HG03460 (cell line): ENCODE results near the gene MAGI1.
"Not testable (repeated sequence)": the region's sequence is repeated elsewhere in the genome, so short reads cannot be mapped to it uniquely, and the experiment has no call there.

ENCODE experiments used
- ATAC-seq: cut with Tn5 transposase; IDR thresholded peaks from one replicate; pipeline ENCODE4 v1.9.1; 2021; ENCODE audit not compliant: unreplicated experiment

MAGI1 gene

DNA sequence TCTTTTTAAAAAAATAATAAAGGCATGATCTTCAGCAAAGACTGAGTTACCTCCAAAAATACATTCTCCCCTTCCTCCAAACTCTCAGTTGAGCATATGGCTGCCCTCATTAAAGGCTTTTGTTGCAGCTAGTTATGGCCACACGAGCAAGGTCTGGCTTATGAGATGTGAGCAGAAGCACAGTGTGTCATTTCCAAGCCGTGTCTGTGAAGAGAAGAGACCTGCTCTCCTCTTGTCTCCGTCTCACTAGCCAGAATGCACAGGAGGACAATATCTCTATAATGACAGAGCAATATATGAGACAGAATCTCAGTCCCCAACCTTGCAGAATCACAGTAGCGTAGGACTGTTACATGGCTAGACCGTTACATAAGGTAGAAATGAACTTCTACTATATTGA, 152.3 kb downstream of the MAGI1 start:
- no peak for ATAC-seq

DNA sequence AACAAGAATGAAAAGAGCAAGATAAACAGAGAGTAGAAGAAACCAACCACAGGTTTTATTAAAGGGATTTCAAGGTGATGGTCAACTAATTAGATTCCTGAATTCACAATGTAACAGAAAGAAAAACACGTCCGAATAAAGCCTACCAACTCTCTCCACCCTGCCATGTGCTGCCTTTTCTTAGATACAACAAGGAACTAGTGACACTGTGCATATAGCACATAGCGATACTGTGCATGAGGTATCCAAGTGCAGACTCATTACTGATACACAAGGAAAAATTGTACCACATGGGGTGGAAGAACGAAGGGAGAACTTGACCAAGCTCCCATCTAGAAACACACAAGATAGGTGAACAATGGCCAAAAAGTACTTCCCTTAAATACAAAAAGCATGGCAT, 154.6 kb downstream of the MAGI1 start:
- ATAC-seq, result no peak

DNA sequence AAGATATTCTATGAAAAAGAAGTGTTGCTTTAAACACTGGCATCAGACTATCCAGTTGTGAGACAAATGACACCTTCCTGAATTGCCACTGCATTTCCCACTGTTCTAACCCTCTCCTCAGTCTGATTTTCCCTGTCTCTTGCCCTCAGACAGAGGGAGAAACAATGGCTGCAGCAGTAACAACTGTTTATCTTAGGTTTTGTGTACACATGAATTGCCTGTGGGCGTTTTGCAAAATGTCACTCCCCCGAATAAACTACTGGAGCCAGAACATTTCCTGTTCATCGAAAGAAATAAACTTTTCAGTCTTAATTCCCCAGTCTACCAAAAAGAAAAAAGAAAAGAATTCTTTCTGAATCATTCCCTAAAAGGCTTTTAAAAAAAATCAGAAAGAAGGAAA, 155.1 kb downstream of the MAGI1 start:
- ATAC-seq, result no peak

DNA sequence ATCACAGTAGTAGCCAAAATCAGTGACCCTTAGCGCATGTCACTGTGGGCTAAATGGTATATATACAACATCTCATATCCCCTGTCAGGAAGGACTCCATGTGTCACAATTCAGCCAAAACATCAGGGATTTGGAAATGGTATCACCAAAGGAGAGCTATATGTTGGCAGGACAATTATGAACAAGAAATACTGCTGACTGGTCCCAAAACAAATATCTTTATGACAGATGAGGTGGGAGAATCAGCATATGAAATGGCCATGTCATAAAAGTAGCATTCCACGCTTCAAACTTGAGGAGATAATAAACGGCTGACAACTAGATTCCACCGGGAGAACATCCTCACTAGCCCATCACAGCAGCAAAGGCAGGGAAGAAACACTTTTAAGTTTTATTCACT, 158.4 kb downstream of the MAGI1 start:
- ATAC-seq, result no peak

DNA sequence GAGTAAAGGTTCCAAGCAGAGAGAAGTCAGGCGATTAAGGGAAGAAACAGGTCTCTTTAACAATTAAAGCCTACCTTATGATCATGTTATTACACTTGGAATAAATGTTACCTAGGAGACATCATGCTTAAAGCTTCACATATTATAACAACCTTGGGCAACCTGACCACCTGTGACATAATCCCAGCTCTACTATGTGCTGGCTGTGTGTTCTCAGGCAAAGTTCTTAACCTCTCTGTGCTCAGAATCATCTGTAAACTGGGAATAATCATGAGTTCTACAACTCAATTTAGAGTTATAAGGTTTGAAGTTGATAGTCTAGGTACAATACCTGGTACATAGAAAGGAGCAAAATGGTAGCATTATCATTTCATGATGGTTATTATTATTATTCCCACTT, 159.3 kb downstream of the MAGI1 start:
- no peak for ATAC-seq

DNA sequence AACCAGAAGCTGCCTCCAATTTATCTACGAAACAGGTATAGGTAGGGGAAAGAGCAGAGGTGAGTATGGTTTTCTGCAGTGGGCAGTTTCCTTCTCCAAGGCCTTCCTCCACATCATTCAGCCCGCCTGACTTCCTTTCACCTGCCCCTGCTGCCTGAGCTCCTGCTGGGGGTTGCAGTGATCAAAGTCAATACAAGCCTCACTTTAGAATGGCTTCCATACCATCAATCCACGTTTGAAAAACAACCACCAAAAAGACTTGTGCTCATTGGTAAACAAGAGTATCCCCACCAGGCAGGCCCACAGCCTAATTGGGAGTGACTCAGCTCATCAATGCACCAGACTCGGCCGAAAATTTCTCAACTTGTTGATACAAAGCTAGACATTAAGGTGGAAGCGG, 159.9 kb downstream of the MAGI1 start:
- ATAC-seq, result no peak

DNA sequence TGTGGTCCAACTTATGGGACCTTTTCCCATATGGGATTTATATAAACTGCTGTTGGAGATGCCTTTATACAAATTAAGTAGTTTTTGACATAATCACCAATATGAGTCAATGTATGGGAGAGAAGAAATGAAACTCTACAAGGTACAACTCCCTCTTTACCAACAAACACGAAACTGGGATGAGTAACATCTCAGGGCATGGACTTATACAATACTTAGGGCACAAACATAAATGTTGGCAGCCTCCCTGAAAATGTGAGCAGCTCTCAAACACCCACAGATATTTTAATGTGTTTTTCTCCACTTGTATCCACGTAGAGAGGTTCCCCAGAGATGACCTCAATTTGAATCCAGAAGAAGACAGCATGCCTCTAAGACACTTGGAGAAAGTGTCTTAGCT, 161.6 kb downstream of the MAGI1 start:
- ATAC-seq, result no peak

DNA sequence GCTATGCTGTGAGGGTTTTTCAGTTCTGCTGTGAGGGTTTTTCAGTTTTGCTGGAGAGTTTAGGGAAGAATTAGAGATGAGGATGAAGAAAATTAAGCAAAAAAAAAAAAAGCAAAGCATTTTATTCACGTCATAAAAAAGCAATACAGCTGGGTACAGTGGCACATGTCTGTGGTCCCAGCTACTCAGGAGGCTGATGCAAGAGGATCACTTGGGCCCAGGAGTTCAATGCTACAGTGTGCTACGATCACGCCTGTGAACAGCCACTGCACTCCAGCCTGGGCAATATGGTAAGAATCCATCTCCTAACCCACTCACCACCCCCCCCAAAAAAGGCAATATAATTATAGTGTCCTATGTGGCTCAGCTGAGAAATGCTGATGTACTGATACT, 162.7 kb downstream of the MAGI1 start:
- no peak for ATAC-seq

DNA sequence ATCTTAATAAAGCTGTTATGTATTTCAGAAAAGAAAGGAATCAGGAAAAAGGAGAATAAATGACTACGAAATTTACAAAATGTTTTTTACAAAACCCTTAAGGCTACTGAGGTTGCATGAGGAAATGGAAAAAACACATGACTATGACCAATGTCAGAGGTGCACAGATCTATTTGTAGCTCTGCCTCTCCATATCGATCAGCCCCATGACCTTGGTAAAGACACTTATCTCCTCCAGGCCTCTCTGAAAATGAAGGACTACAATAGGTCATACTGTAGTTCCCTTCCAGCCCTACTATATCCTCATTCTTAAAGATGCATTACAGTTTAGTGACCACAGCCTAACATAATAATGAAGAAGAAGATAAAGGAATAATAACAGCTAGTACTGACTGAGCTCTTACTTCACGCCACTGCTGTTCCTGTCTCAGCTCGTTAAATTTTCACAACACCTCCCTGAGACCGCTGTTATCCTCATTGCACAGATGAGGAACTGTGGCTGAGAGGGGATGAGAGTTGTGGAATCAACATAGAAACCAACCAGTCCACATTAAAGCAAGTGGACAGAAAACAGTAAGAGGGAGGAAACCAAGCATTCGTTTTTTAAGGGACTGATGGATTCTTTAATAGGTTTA, 163.2 kb downstream of the MAGI1 start:
- no peak for ATAC-seq

DNA sequence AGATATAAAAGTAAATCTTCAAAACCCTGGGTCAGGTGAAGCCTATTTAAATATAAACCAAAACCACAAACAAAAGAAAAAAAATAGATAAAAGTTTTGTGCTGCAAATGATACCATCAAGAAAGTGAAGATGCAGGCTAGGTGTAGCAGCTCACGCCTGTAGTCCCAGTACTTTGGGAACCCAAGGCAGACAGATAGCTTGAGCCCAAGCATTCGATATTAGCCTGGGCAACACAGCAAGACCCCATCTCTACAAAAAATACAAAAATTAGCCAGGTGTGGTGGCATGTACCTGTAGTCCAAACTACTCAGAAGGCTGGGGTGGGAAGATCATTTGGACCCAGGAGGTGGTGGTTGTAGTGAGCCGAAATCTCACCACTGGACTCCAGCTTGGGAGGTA, 164.8 kb downstream of the MAGI1 start:
- no peak for ATAC-seq

DNA sequence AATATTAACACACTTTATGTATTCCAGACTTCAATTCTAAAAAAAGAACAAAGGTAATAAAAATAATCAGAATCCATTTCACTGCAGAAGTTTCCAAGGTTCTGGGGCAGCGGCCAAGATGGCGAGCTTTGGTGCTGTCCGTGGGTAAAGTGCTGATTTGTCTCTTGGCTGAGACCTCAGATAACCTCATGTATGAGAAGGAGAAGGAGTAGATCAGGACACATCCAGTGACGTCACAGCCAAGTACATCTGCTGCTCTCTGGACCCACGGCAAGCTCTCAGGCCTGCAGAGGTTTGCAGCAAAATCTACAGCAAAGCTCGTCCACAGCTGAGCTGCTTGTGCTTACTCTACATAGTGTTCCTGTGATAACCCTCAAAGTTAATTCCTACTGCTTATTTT, 165.7 kb downstream of the MAGI1 start:
- ATAC-seq, result no peak

DNA sequence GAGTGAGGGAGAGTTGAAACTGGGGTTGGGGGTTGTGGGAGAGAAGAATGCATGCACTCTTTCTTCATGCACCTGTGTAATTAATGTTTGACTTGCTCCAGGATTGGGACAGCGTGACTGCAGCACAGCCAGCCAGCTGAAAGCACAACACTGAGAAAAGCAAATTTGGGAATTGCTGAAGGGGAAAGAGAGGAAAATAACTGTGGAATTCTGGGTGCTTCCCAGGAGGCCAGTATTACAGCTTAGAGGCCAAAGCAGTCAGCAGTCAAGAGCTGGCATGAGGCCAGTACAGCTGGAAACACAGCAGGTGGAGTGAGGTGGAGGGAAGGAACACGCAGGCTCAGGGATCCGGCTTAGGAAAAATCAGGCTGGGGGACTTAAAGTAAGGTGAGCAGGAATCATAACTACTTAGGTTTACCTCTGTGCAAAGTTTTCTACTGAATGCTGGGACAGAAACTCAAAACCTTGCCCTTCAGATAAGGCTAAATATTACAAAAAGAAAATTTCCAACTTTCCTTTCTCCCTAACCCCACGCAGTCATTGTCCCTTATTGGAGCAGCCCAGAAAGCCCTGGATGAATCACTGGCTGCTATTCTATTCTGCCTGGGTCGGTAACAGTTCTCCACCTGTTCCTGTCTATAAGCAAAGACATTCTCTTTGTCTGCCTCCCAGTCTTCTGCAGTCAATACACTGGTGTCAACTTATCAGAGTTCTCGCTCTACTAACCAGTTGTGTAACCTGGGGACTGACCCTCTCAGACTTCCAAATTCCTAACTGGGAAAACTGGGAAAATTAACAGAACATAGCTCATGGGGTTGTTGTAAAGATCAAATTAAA, 167.2 kb downstream of the MAGI1 start:
- no peak for ATAC-seq

DNA sequence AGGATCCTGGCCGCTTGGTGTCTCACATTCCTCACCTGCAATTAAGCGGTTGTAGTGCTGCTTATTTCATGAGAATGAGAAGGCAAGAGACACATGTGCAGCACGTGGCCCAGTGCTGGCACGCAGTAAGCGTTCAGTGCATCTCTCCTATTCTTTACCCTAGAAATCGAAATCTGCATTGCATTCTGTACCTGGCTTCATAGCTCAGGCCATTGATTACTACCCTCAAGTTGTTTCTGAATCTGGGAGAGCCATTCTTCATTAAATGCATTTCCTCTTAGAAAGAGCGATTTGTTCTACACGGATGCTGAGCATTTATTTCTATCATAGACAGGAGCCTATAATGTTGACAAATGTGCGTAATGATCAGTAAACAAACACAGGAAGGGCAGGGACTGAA, 168.9 kb downstream of the MAGI1 start:
- ATAC-seq, result no peak

DNA sequence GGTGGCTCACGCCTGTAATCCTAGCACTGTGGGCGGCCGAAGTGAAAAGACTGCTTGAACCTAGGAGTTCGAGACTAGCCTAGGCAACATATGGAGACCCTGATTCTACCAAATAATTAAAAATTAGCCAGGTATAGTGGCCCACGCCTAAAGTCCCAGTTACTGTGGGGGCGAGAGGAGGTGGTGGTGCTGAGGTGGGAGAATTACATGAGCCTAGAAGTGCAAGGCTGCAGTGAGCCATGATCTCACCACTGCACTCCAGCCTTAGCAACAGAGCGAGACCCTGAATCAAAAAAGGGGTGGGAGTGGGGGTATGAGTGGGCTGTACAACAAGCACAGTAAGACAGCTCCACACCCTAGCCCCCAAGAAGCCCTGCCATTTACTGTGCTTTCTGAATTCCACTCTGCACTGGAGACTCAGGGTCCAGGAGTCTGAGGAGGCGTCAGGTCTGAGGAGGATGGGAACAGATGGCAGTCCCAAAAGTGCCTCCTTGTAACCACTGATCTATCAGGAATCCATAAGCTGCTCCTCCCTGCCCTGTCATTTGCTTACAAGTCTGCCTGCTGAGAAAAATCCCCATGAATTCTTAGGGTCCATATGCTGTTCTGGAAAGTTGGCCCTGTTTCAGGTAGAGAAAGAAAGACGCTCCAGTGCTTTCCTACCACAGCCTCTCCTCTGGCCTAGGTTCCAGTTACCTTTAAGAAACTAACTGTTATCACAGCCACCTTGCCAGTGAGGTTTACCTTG, 171.1 kb downstream of the MAGI1 start:
- ATAC-seq, result no peak

DNA sequence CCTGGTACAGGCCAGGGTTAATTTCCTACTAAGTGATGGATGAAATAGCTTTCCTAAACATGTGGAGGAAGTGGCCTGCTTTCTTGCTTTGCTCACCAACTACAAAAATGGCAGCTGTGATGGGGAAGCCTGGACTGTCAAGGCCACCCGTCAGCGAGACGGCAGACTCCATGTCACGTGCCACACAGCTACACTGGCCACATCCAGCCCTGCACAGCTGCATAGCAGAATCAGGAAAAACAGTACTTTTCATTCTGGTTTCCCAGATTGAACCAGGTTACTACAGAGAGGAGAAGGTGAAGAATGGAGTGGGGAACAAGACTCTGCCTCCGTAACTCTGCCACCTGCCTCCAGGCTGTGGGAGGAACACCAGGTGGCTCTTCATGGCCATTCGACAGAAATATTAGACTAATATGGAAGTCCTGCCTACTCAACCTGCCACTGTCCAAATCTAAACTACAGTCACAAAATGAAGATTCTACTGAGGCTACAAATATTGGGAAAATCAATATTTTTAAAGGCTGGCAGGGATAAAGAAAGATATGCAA, 174.3 kb downstream of the MAGI1 start:
- ATAC-seq, result no peak

DNA sequence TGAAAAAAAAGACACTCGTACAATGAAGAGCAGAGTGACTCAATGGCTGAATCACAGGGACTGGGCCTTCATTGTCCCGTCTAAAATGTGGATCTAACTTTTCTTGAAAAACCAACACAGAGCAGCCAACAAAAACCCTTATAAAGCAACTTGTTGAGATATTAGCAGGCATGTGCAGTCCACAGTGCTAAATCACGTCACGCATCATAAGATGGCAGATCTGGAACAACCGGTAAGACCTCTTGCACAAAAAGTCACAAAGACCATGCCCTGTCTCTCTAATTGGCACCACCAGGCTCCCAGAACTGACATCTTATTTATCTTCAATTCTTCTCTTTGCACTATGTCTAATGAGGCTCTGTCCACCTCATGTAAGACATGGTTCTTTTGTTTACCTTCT, 177.0 kb downstream of the MAGI1 start:
- no peak for ATAC-seq

DNA sequence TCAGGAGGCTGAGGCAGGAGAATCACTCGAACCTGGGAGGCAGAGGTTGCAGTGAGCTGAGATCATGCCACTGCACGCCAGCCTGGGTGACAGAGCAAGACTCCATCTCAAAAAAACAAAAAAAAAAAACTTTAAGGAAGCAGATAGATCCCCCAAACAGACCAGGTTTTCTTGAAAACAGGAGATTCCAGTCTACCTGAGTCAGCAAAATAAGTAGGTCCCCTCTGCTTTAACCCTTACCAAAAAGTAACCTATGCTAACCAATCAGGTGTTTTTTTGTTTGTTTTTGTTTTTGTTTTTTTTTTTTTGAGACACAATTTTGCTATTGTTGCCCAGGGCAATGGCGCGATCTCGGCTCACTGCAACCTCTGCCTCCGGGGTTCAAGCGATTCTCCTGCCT, 179.1 kb downstream of the MAGI1 start:
- ATAC-seq, result not testable (repeated sequence)

DNA sequence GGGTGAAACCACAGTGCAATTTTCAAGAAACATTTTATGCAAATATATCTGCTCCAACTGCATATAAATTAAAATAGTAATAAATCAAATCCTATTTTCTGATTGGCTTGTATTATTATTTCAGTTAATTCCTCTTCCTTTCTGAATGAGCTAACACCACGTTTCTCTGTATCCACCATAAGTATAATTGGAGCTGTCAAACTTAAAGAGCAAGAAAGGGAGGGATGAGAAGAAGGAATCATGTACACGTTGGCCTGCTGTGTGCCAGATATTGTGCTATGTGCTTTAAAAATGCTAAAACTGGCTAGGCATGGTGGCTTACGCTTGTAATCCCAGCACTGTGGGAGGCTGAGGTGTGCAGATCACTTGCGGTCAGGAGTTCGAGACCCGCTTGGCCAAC, 180.0 kb downstream of the MAGI1 start:
- no peak for ATAC-seq

DNA sequence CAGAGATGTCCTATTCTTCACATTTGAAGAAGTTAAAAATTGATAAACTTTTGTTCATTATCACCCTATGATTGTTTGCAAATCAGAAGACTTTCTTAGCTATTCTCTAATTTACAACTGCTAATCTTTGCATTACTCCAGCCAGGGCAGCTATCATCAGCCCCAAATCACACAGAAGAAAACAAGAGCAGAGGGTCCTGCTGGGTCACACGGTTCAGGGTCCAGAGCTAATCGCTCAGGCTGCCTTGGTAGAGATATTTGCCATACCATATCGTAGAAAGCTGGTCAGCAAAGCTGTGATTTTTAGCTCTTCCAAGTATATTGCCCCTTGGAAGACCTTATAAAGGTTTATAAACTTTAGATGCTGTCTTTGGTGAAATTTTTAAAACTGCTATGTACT, 181.4 kb downstream of the MAGI1 start:
- no peak for ATAC-seq

DNA sequence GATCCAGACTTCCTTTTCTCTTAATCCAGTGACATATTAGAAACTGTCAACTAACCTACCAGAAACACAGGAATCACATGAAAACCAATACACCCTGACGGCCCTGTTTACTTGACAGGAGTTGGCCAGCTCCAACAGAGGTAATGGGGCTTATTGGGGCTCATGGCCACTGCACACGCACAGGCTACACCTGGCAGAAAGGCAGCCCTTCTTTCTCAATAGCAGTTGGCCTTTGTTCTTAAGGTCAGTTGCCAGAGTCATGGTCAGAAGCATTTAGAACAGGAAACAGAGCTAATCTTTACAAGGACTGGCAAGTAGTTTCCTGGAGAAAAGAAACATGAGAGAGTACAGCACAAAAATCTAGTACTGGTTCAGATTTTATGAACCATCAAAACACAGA, 181.8 kb downstream of the MAGI1 start:
- ATAC-seq, result no peak

DNA sequence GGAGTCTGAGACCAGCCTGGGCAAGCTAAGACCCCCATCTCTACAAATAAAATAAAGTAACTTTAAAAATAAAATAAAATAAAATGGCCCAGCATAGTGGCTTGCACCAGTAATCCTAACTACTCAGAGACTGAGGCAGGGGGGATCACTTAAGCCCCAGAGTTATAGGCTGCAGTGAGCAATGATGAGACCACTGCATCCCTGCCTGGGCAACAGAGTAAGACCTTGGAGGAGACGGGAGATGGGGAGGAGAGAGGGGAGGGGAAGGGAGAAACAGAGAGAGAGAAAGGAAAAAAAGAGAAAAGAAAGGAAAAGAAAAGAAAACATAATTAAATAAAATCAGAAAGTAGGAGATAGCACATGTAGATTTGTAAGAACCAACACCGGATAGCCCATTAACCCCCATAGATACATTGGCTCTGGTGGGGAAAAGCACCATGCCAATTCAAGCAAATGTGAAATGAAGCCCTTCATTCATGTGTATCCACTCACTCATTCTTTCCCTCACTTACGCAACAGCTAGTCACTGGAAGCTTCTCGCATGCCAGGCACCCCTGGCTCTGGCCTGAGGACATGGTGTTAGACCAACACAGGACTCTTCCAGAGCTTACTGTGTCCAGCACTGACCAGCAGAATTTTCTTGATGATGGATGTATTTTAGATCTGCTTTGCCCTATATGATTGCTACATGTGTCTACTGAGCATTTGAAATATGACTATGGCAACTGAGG, 183.2 kb downstream of the MAGI1 start:
- ATAC-seq, result no peak
